Measurements from ENCODE around the gene CTNND2.
"Not testable (repeated sequence)": the region's sequence is repeated elsewhere in the genome, so short reads cannot be mapped to it uniquely, and the experiment has no call there.

CTNND2 gene

GRCh38 chr5:11072076-11072475 lies 832.2 kb downstream of the CTNND2 start:
- H3K36me3 ChIP-seq: no peaks in the 10 kb centered on the region
- H3K4me3 ChIP-seq (ENCODE audit: low read depth, low read length): no peak overlapping the region
- H3K27me3 ChIP-seq: peaks cover 5% of the 10 kb centered on the region; the same call in 1 of the 2 replicates
- no peak for TF ChIP-seq CTCF (IDR thresholded peaks at IDR 0.05; ENCODE audit: low read depth, low read length)
- H3K9me3 ChIP-seq: no peaks in the 10 kb centered on the region
- no peaks in the 10 kb centered on the region for H3K4me1 ChIP-seq
- DNase-seq: no peak

GRCh38 chr5:11069041-11069440 lies 835.2 kb downstream of the CTNND2 start:
- Histone ChIP-seq H3K27me3 (peaks cover 5% of the 10 kb centered on the region; the same call in 1 of the 2 replicates), H3K4me3 (ENCODE audit: low read depth, low read length) (no peak overlapping the region), H3K9me3 (no peaks in the 10 kb centered on the region), H3K4me1 (no peaks in the 10 kb centered on the region), H3K36me3 (no peaks in the 10 kb centered on the region)
- DNase-seq: no peak
- no peak for TF ChIP-seq CTCF (IDR thresholded peaks at IDR 0.05; ENCODE audit: low read depth, low read length)

GRCh38 chr5:11065723-11066122 lies 838.5 kb downstream of the CTNND2 start:
- H3K9me3 ChIP-seq; DNase-seq; H3K27me3 ChIP-seq; H3K4me1 ChIP-seq; H3K36me3 ChIP-seq; H3K4me3 ChIP-seq (ENCODE audit: low read depth, low read length): not testable (repeated sequence)

- no peaks in the 10 kb centered on the region for H3K9me3 ChIP-seq
- no peak for TF ChIP-seq CTCF (IDR thresholded peaks at IDR 0.05; ENCODE audit: low read depth, low read length)
- H3K36me3 ChIP-seq: no peaks in the 10 kb centered on the region
- H3K27me3 ChIP-seq: no peaks in the 10 kb centered on the region; the same call in 1 of the 2 replicates
- no peaks in the 10 kb centered on the region for H3K4me1 ChIP-seq
- no peak overlapping the region for H3K4me3 ChIP-seq (ENCODE audit: low read depth, low read length)
- no peak for DNase-seq
These were observed 839.3 kb downstream of the CTNND2 start for GRCh38 chr5:11064763-11065450.

GRCh38 chr5:11062397-11062796 lies 841.8 kb downstream of the CTNND2 start:
- H3K36me3 ChIP-seq: no peaks in the 10 kb centered on the region
- H3K27me3 ChIP-seq: no peaks in the 10 kb centered on the region; the same call in 1 of the 2 replicates
- H3K4me1 ChIP-seq: no peaks in the 10 kb centered on the region
- H3K4me3 ChIP-seq (ENCODE audit: low read depth, low read length): no peak overlapping the region
- no peak for DNase-seq
- no peaks in the 10 kb centered on the region for H3K9me3 ChIP-seq
- no peak for TF ChIP-seq CTCF (IDR thresholded peaks at IDR 0.05; ENCODE audit: low read depth, low read length)

- TF ChIP-seq CTCF (IDR thresholded peaks at IDR 0.05; ENCODE audit: low read depth, low read length): no peak
- H3K27me3 ChIP-seq: no peaks in the 10 kb centered on the region
- H3K9me3 ChIP-seq: no peaks in the 10 kb centered on the region
- no peak overlapping the region for H3K4me3 ChIP-seq (ENCODE audit: low read depth, low read length)
- no peaks in the 10 kb centered on the region for H3K36me3 ChIP-seq
- no peak for DNase-seq
- H3K4me1 ChIP-seq: no peaks in the 10 kb centered on the region
These were observed 847.7 kb downstream of the CTNND2 start for GRCh38 chr5:11056560-11056959.
